ENCODE data around the gene HPD. TPM values are rescaled to one million over a fixed set of nuclear protein-coding genes. Genes with fewer than 3 reads are reported as not detected.

Gene HPD
- total and polyA plus RNA-seq, 9 donors: 1.2 to 7.2 (median 4.0) TPM

- 81 to 90% (median 82%) methylated on average over 6 of the region's 6 CpGs for WGBS, 3 donors
- H3K27me3 ChIP-seq: no peaks in the 10 kb centered on the region
- no peak for TF ChIP-seq CTCF (IDR thresholded peaks at IDR 0.05)
- no peak for TF ChIP-seq EP300 (IDR thresholded peaks at IDR 0.05)
- no peaks in the 10 kb centered on the region for H3K4me1 ChIP-seq (ENCODE audit: insufficient read depth)
- H3K4me3 ChIP-seq: no peak overlapping the region
- no peak overlapping the region for H3K27ac ChIP-seq
- no peaks in the 10 kb centered on the region for H3K9me3 ChIP-seq
- DNase-seq: no peak
- intact Hi-C loops (cut with DNase I): loop anchor here in 1 of 4 donors (10.0 kb wide), 1 partner anchor 51 kb away; no protein-coding TSS in a partner anchor
- no peaks in the 10 kb centered on the region for H3K36me3 ChIP-seq
Measured at GRCh38 chr12:121875582-121875981, 16.9 kb upstream of the HPD start.

GRCh38 chr12:121874071-121874470 is 15.4 kb upstream of the HPD start:
- Histone ChIP-seq H3K27me3 (no peaks in the 10 kb centered on the region), H3K4me3 (no peak overlapping the region), H3K36me3 (no peaks in the 10 kb centered on the region), H3K9me3 (no peaks in the 10 kb centered on the region), H3K27ac (no peak overlapping the region), H3K4me1 (ENCODE audit: insufficient read depth) (no peaks in the 10 kb centered on the region)
- DNase-seq: no peak
- intact Hi-C loops (cut with DNase I): loop anchor here in 1 of 4 donors (10.0 kb wide), 1 partner anchor 49 kb away; no protein-coding TSS in a partner anchor
- 90 to 92% (median 91%) methylated on average over 6 of the region's 6 CpGs for WGBS, 3 donors
- TF ChIP-seq EP300 (IDR thresholded peaks at IDR 0.05) (no peak), CTCF (IDR thresholded peaks at IDR 0.05) (no peak), POLR2A (IDR thresholded peaks at IDR 0.05) (no peak)

GRCh38 chr12:121873216-121873569 is 14.5 kb upstream of the HPD start:
- TF ChIP-seq CTCF (IDR thresholded peaks at IDR 0.05): no peak
- TF ChIP-seq POLR2A (IDR thresholded peaks at IDR 0.05): no peak
- TF ChIP-seq EP300 (IDR thresholded peaks at IDR 0.05): no peak
- H3K27me3 ChIP-seq: no peaks in the 10 kb centered on the region
- intact Hi-C loops (cut with DNase I): loop anchor here in 1 of 4 donors (10.0 kb wide), 1 partner anchor 48 kb away; no protein-coding TSS in a partner anchor
- no peak overlapping the region for H3K27ac ChIP-seq
- no peak for DNase-seq
- WGBS, 3 donors: 83 to 89% (median 86%) methylated on average over 6 of the region's 6 CpGs
- H3K9me3 ChIP-seq: no peaks in the 10 kb centered on the region
- no peaks in the 10 kb centered on the region for H3K4me1 ChIP-seq (ENCODE audit: insufficient read depth)
- H3K4me3 ChIP-seq: no peak overlapping the region
- no peaks in the 10 kb centered on the region for H3K36me3 ChIP-seq

- Histone ChIP-seq H3K36me3 (no peaks in the 10 kb centered on the region), H3K27ac (no peak overlapping the region), H3K27me3 (no peaks in the 10 kb centered on the region), H3K4me3 (no peak overlapping the region), H3K9me3 (no peaks in the 10 kb centered on the region), H3K4me1 (ENCODE audit: insufficient read depth) (no peaks in the 10 kb centered on the region)
- WGBS, 3 donors: 8 to 9% (median 8%) methylated on average over 5 of the region's 5 CpGs
- peak; percentile 43 to 83 (median 66) for DNase-seq
- intact Hi-C loops (cut with DNase I): loop anchor here in 1 of 4 donors (10.0 kb wide), 1 partner anchor 48 kb away; no protein-coding TSS in a partner anchor
- TF ChIP-seq EP300 (IDR thresholded peaks at IDR 0.05) (no peak), CTCF (IDR thresholded peaks at IDR 0.05) (no peak), POLR2A (IDR thresholded peaks at IDR 0.05) (no peak)
Measured at GRCh38 chr12:121872546-121873215, 14.0 kb upstream of the HPD start.
